Panc1 (cell line): ENCODE data around the gene AKAP13. TPM values are rescaled to one million over a fixed set of nuclear protein-coding genes. Genes with fewer than 3 reads are reported as not detected.

Experiments
- ATAC-seq: fragments of 200-7000 bp; cut with Tn5 transposase; 2 replicates; pipeline ENCODE4 v1.9.1; 2020; ENCODE audit warnings: mild to moderate bottlenecking, moderate library complexity
- BruUV-seq: library from RNA; stranded (reverse); fragments of 400-500 nt; replicated peaks from 2 replicates; lab custom pipeline; 2021; lab: Mats Ljungman, UMichigan
- CTCF ChIA-PET: fragments of 300-600 bp; sonication (Branson Sonifier 250); formaldehyde crosslinking; loops from one replicate; lab custom pipeline; 2022; ENCODE audit warnings: antibody characterized with exemption; lab: Charles Lee
- POLR2A ChIA-PET: fragments of 300-600 bp; sonication (Branson Sonifier 250); formaldehyde crosslinking; loops from one replicate; lab custom pipeline; 2022; ENCODE audit warnings: antibody characterized with exemption; lab: Charles Lee
- DNase-seq: peaks from one replicate; pipeline ENCODE4 v3.0.0-alpha.2; 2010; ENCODE audit warnings: low read depth, low spot score
- H3K27ac ChIP-seq: 2 replicates; pipeline ENCODE4 v1.5.1; 2011; ENCODE audit warnings: mild to moderate bottlenecking, low read length, inconsistent platforms
- H3K27me3 ChIP-seq: fragments of 200-500 bp; sonication (Bioruptor generic); 2 replicates; pipeline ENCODE4 v1.6.0; 2014; ENCODE audit warnings: low read length, inconsistent platforms; ENCODE audit not compliant: control insufficient read depth, insufficient read depth
- H3K36me3 ChIP-seq: fragments of 200-500 bp; sonication (Bioruptor generic); 2 replicates; pipeline ENCODE4 v1.5.1; 2014; ENCODE audit warnings: inconsistent platforms, mild to moderate bottlenecking, low read length, moderate library complexity; ENCODE audit not compliant: control insufficient read depth, insufficient read depth
- H3K4me1 ChIP-seq: 2 replicates; pipeline ENCODE4 v1.5.1; 2011; ENCODE audit warnings: inconsistent platforms, mild to moderate bottlenecking, low read length, moderate library complexity; ENCODE audit not compliant: control insufficient read depth, insufficient read depth
- H3K4me3 ChIP-seq, 2 experiments: 2 replicates each; pipeline ENCODE4 v1.5.1; 2011 to 2012; ENCODE audit warnings: low read depth in 2 of 2, low read length in 2 of 2, mild to moderate bottlenecking in 2 of 2, inconsistent platforms in 1 of 2, moderate library complexity in 1 of 2
- H3K9me3 ChIP-seq: fragments of 200-500 bp; sonication (Bioruptor generic); 2 replicates; pipeline ENCODE4 v1.5.1; 2014; ENCODE audit warnings: low read depth, mild to moderate bottlenecking, inconsistent platforms, low read length, moderate library complexity; ENCODE audit not compliant: control insufficient read depth, insufficient read depth
- CTCF ChIP-seq: fragments of 450-650 bp; IDR thresholded peaks from 2 replicates; pipeline ENCODE4 v1.5.1; 2017; ENCODE audit warnings: mild to moderate bottlenecking
- POLR2AphosphoS5 ChIP-seq: IDR thresholded peaks from 2 replicates; pipeline ENCODE4 v1.6.1; 2012; ENCODE audit warnings: mild to moderate bottlenecking, low read depth, low read length, moderate library complexity
- REST ChIP-seq, 2 experiments: IDR thresholded peaks; 2 replicates each; pipeline ENCODE4 v1.6.1; 2011 to 2012; ENCODE audit warnings: low read depth in 2 of 2, control low read depth in 1 of 2, low read length in 1 of 2, mild to moderate bottlenecking in 1 of 2, moderate library complexity in 1 of 2; ENCODE audit not compliant: insufficient read depth in 1 of 2
- SIN3A ChIP-seq: IDR thresholded peaks from 2 replicates; pipeline ENCODE4 v1.6.1; 2012; ENCODE audit warnings: low read depth, mild to moderate bottlenecking, low read length, moderate library complexity, borderline replicate concordance; ENCODE audit not compliant: insufficient read depth
- TCF7L2 ChIP-seq: IDR thresholded peaks from 2 replicates; pipeline ENCODE4 v1.6.1; 2011; ENCODE audit warnings: mild to moderate bottlenecking, low read depth, low read length, inconsistent platforms
- in situ Hi-C: cut with HindIII; loops from 2 replicates; pipeline ENCODE4 v1.10.0; 2016; ENCODE audit warnings: low sequenced_read_pairs, low pct_unique_long_range_greater_than_20kb
- intact Hi-C: fragments of 100-400 bp; cut with micrococcal nuclease; formaldehyde crosslinking; loops from one replicate; pipeline ENCODE4 v1.10.0; 2022; ENCODE audit not compliant: unreplicated experiment
- total RNA-seq: library from RNA; stranded (reverse); gene quantifications from one replicate; pipeline ENCODE4 v1.2.1, GENCODE V29; 2021; ENCODE audit not compliant: unreplicated experiment

AKAP13 gene
- total RNA-seq, 1 experiment from 2014 or later = 94.2 TPM

- no peak overlapping the region for H3K27ac ChIP-seq
- H3K9me3 ChIP-seq = no peaks in the 10 kb centered on the region
- H3K36me3 ChIP-seq = no peaks in the 10 kb centered on the region
- H3K4me3 ChIP-seq = no peak overlapping the region
- H3K4me1 ChIP-seq = peaks cover 6% of the 10 kb centered on the region; the same call in 1 of the 2 replicates
- ChIA-PET POLR2A (no interaction called here), CTCF (no interaction called here)
- intact Hi-C loops = no loop called here
- DNase-seq (no peak), ATAC-seq (0 out of 2 replicates have a peak, but pooled peaks have one; percentile 28)
- no TSS peak for BruUV-seq
- TF ChIP-seq REST (IDR thresholded peaks at IDR 0.05; ENCODE audit: insufficient read depth in 1 of 2, low read depth in 2 of 2, low read length in 1 of 2) (no peak), TCF7L2 (no peak), POLR2AphosphoS5 (no peak), SIN3A (no peak), CTCF (no peak)
- H3K27me3 ChIP-seq = no peaks in the 10 kb centered on the region
- in situ Hi-C loops = no loop called here
Measured at GRCh38 chr15:85354948-85355347, 25.5 kb upstream of the AKAP13 start.

DNA sequence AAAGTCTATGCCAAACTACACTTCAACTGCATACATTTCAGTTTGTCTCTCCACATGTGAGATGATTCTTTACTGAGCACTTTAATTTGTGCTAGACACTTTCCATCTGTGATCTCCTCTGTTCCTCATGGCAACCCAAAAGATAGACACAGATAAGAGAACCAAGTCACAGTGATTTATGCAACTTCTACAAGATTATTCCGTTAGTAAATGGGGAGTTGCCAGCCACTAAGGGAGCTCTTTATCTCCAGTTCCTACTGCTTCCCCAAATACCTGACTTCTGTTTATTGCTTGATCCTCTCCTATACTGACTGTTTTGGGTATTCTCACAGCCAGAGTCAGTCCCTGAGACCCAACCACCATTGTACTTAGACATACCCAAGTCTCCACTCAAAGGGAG lies 24.1 kb upstream of the AKAP13 start:
- intact Hi-C loops = no loop called here
- H3K4me1 ChIP-seq = peaks cover 6% of the 10 kb centered on the region; the same call in 1 of the 2 replicates
- no peaks in the 10 kb centered on the region for H3K36me3 ChIP-seq
- no TSS peak for BruUV-seq
- TF ChIP-seq SIN3A = no peak
- TF ChIP-seq CTCF = no peak
- TF ChIP-seq TCF7L2 = no peak
- no peak for TF ChIP-seq REST (IDR thresholded peaks at IDR 0.05; ENCODE audit: insufficient read depth in 1 of 2, low read depth in 2 of 2, low read length in 1 of 2)
- TF ChIP-seq POLR2AphosphoS5 = no peak
- POLR2A ChIA-PET = interaction anchor here (0.6 kb wide), 1 partner anchor 20 kb away, joined by 8 read pairs; no protein-coding TSS in a partner anchor
- CTCF ChIA-PET = no interaction called here
- no peak for DNase-seq
- H3K27me3 ChIP-seq = no peaks in the 10 kb centered on the region
- H3K4me3 ChIP-seq = no peak overlapping the region
- H3K9me3 ChIP-seq = no peaks in the 10 kb centered on the region
- in situ Hi-C loops = no loop called here
- H3K27ac ChIP-seq = no peak overlapping the region
- no peak for ATAC-seq
